H9 (cell line): ENCODE measurements around the gene CAPZA2. TPM values are rescaled to one million over a fixed set of nuclear protein-coding genes. Genes with fewer than 3 reads are reported as not detected.

Source experiments
- DNase-seq: peaks from one replicate; pipeline ENCODE4 v3.0.0-alpha.2; 2017
- H2AFZ ChIP-seq: one replicate; pipeline ENCODE4 v1.6.1; 2013; ENCODE audit warnings: mild to moderate bottlenecking, low read length, control low read depth, moderate library complexity
- H2AK5ac ChIP-seq: 2 replicates; pipeline ENCODE4 v1.6.1; 2013; ENCODE audit warnings: low read length, control low read depth, mixed read lengths; ENCODE audit not compliant: insufficient read length
- H2BK120ac ChIP-seq: one replicate; pipeline ENCODE4 v1.6.1; 2013; ENCODE audit warnings: low read depth, mild to moderate bottlenecking, low read length, control low read depth, inconsistent platforms; ENCODE audit not compliant: poor library complexity, severe bottlenecking
- H2BK12ac ChIP-seq: 2 replicates; pipeline ENCODE4 v1.6.1; 2013; ENCODE audit warnings: low read length, control low read depth, mixed read lengths, low read depth; ENCODE audit not compliant: insufficient read length
- H2BK15ac ChIP-seq: 2 replicates; pipeline ENCODE4 v1.6.1; 2013; ENCODE audit warnings: low read depth, low read length, control low read depth
- H2BK20ac ChIP-seq: one replicate; pipeline ENCODE4 v1.6.1; 2013; ENCODE audit warnings: low read depth, mild to moderate bottlenecking, low read length, control low read depth, inconsistent platforms; ENCODE audit not compliant: poor library complexity, severe bottlenecking
- H2BK5ac ChIP-seq: 2 replicates; pipeline ENCODE4 v1.6.1; 2013; ENCODE audit warnings: low read length, control low read depth, mixed read lengths; ENCODE audit not compliant: insufficient read length
- H3K14ac ChIP-seq: 2 replicates; pipeline ENCODE4 v1.6.1; 2013; ENCODE audit warnings: low read length, control low read depth; ENCODE audit not compliant: insufficient read depth
- H3K18ac ChIP-seq: 2 replicates; pipeline ENCODE4 v1.6.1; 2013; ENCODE audit warnings: low read depth, mild to moderate bottlenecking, mixed read lengths, low read length, control low read depth; ENCODE audit not compliant: insufficient read length
- H3K23ac ChIP-seq: 2 replicates; pipeline ENCODE4 v1.6.1; 2013; ENCODE audit warnings: low read length, control low read depth, mixed read lengths, low read depth; ENCODE audit not compliant: insufficient read length
- H3K23me2 ChIP-seq: 2 replicates; pipeline ENCODE4 v1.6.1; 2013; ENCODE audit warnings: low read depth, mild to moderate bottlenecking, mixed read lengths, low read length, control low read depth; ENCODE audit not compliant: insufficient read length, poor library complexity, severe bottlenecking
- H3K27ac ChIP-seq: 2 replicates; pipeline ENCODE4 v1.5.1; 2013; ENCODE audit warnings: low read length, control low read depth, mixed read lengths, low read depth; ENCODE audit not compliant: insufficient read length
- H3K27me3 ChIP-seq: 2 replicates; pipeline ENCODE4 v1.6.1; 2013; ENCODE audit warnings: low read length, control low read depth, inconsistent platforms; ENCODE audit not compliant: insufficient read depth
- H3K4ac ChIP-seq: 2 replicates; pipeline ENCODE4 v1.6.1; 2013; ENCODE audit warnings: low read depth, mild to moderate bottlenecking, control low read depth, inconsistent platforms, low read length, moderate library complexity
- H3K4me1 ChIP-seq: 2 replicates; pipeline ENCODE4 v1.6.1; 2013; ENCODE audit warnings: low read length, control low read depth, inconsistent platforms; ENCODE audit not compliant: insufficient read depth
- H3K4me2 ChIP-seq: 2 replicates; pipeline ENCODE4 v1.6.1; 2013; ENCODE audit warnings: low read length, control low read depth, mixed read lengths; ENCODE audit not compliant: insufficient read length, insufficient read depth
- H3K56ac ChIP-seq: 2 replicates; pipeline ENCODE4 v1.6.1; 2013; ENCODE audit warnings: low read depth, mild to moderate bottlenecking, mixed read lengths, low read length, control low read depth; ENCODE audit not compliant: insufficient read length
- H3K79me1 ChIP-seq: 2 replicates; pipeline ENCODE4 v1.6.1; 2013; ENCODE audit warnings: low read depth, mild to moderate bottlenecking, moderate library complexity, low read length, control low read depth, inconsistent platforms; ENCODE audit not compliant: insufficient read depth, poor library complexity, severe bottlenecking
- H3K79me2 ChIP-seq: 2 replicates; pipeline ENCODE4 v1.6.1; 2013; ENCODE audit warnings: low read length, control low read depth, inconsistent platforms; ENCODE audit not compliant: insufficient read depth
- H3K9ac ChIP-seq: 2 replicates; pipeline ENCODE4 v1.6.1; 2013; ENCODE audit warnings: low read length, control low read depth, mixed read lengths; ENCODE audit not compliant: insufficient read length; ENCODE audit errors: extremely low read depth
- H3K9me3 ChIP-seq: one replicate; pipeline ENCODE4 v1.6.1; 2013; ENCODE audit warnings: low read depth, low read length, inconsistent platforms; ENCODE audit not compliant: control insufficient read depth
- H3T11ph ChIP-seq: one replicate; pipeline ENCODE4 v1.6.1; 2013; ENCODE audit warnings: mild to moderate bottlenecking, low read length, control low read depth, inconsistent platforms
- H4K20me1 ChIP-seq: one replicate; pipeline ENCODE4 v1.6.1; 2013; ENCODE audit not compliant: control insufficient read depth, insufficient read length, insufficient read depth
- H4K5ac ChIP-seq: 2 replicates; pipeline ENCODE4 v1.6.1; 2013; ENCODE audit warnings: low read depth, mild to moderate bottlenecking, mixed read lengths, low read length, control low read depth; ENCODE audit not compliant: insufficient read length
- H4K8ac ChIP-seq: replicated peaks from 2 replicates; pipeline ENCODE4 v1.6.1; 2013; ENCODE audit warnings: low read length, control low read depth, mixed read lengths, low read depth; ENCODE audit not compliant: insufficient read length
- H4K91ac ChIP-seq: 2 replicates; pipeline ENCODE4 v1.6.1; 2013; ENCODE audit warnings: low read depth, mild to moderate bottlenecking, moderate library complexity, mixed read lengths, low read length, control low read depth; ENCODE audit not compliant: insufficient read length
- H3K27ac Mint-ChIP-seq, 3 experiments: 2 replicates in 2 of 3; 3 replicates in 1 of 3; pipeline ENCODE4 v1.8.0; 2020 to 2021; ENCODE audit warnings: mixed read lengths in 3 of 3, mild to moderate bottlenecking in 1 of 3, moderate library complexity in 1 of 3
- H3K27me3 Mint-ChIP-seq: 2 replicates; pipeline ENCODE4 v1.8.0; 2021; ENCODE audit warnings: low read depth, mild to moderate bottlenecking, moderate library complexity, mixed read lengths
- H3K36me3 Mint-ChIP-seq, 3 experiments: 2 replicates in 2 of 3; 3 replicates in 1 of 3; pipeline ENCODE4 v1.8.0; 2020 to 2021; ENCODE audit warnings: low read depth in 3 of 3, mixed read lengths in 3 of 3; ENCODE audit not compliant: insufficient read depth in 1 of 3
- H3K4me1 Mint-ChIP-seq, 2 experiments: 2 replicates each; pipeline ENCODE4 v1.8.0; 2020; ENCODE audit warnings: mixed read lengths in 2 of 2
- H3K4me3 Mint-ChIP-seq, 2 experiments: 2 replicates in 1 of 2; 3 replicates in 1 of 2; pipeline ENCODE4 v1.8.0; 2020 to 2021; ENCODE audit warnings: mild to moderate bottlenecking in 2 of 2, mixed read lengths in 2 of 2, moderate library complexity in 1 of 2
- H3K9me3 Mint-ChIP-seq, 2 experiments: 2 replicates in 1 of 2; 3 replicates in 1 of 2; pipeline ENCODE4 v1.8.0; 2020; ENCODE audit warnings: mild to moderate bottlenecking in 2 of 2, mixed read lengths in 2 of 2, moderate library complexity in 1 of 2
- CTCF ChIP-seq: fragments of 200-600 bp; sonication (generic); conservative IDR thresholded peaks from 3 replicates; pipeline ENCODE4 v1.8.0; 2021; ENCODE audit warnings: antibody characterized with exemption, mild to moderate bottlenecking
- WGBS: extraction: QIAGEN DNeasy Blood & Tissue Kit; methylation state at CpG from one replicate; pipeline ENCODE4 v1.1.7; 2013; ENCODE audit warnings: missing lambda C conversion rate, low lambda C conversion rate, mixed read lengths; ENCODE audit not compliant: insufficient read length; ENCODE audit errors: extremely low coverage; 5-methylcytosine and 5-hydroxymethylcytosine counted together
- total RNA-seq: library from RNA; stranded (reverse); gene quantifications from 2 replicates; pipeline ENCODE4 v1.2.1, GENCODE V29; 2021

The CAPZA2 gene
- total RNA-seq, 1 experiment from 2014 or later = 131 TPM

DNA sequence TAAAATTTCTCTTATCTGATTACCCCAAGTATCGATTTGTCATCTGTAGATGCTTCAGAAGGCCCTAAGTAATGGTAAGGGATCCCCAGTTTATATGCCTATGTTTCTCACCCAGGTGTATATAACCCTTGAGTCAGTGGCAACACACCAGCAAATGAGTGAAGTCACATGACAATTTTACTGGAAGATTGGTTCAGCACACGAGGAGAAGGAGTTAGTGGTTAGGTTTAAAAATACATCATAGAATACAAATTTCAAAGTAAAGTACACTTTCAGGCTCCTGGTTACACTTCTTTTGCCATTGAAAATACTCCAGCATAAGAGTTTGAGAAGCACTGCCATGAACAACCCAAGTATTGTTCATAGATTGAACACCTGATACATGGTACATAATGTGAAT lies 29.7 kb upstream of the CAPZA2 start:
- H3K9me3 ChIP-seq = no peaks in the 10 kb centered on the region
- H3K23ac ChIP-seq = no peak overlapping the region
- no peak overlapping the region for H3K27ac ChIP-seq
- Mint-ChIP-seq H3K4me3 (no peak overlapping the region), H3K27me3 (no peaks in the 10 kb centered on the region), H3K4me1 (no peaks in the 10 kb centered on the region), H3K9me3 (no peaks in the 10 kb centered on the region), H3K27ac (no peak overlapping the region), H3K36me3 (no peaks in the 10 kb centered on the region)
- no peak overlapping the region for H3T11ph ChIP-seq
- H3K27me3 ChIP-seq = no peaks in the 10 kb centered on the region
- H4K8ac ChIP-seq = no peak overlapping the region
- H3K14ac ChIP-seq = no peak overlapping the region
- H2BK20ac ChIP-seq = no peak overlapping the region
- no peaks in the 10 kb centered on the region for H3K4me1 ChIP-seq
- H2AFZ ChIP-seq = no peak overlapping the region
- H3K79me1 ChIP-seq = no peaks in the 10 kb centered on the region
- no peak overlapping the region for H3K9ac ChIP-seq
- H2BK15ac ChIP-seq = no peak overlapping the region
- no peak for DNase-seq
- H3K56ac ChIP-seq = no peak overlapping the region
- H3K23me2 ChIP-seq = no peaks in the 10 kb centered on the region
- H2BK12ac ChIP-seq = no peak overlapping the region
- no peak overlapping the region for H3K4ac ChIP-seq
- H3K18ac ChIP-seq = no peak overlapping the region
- H3K4me2 ChIP-seq = no peak overlapping the region
- no peak overlapping the region for H4K5ac ChIP-seq
- no peak overlapping the region for H4K91ac ChIP-seq
- H2AK5ac ChIP-seq = no peak overlapping the region
- TF ChIP-seq CTCF = no peak
- no peaks in the 10 kb centered on the region for H3K79me2 ChIP-seq
- H2BK120ac ChIP-seq = no peak overlapping the region
- WGBS = no CpG with 5 or more reads among the region's 2 CpGs
- no peaks in the 10 kb centered on the region for H4K20me1 ChIP-seq
- no peak overlapping the region for H2BK5ac ChIP-seq
